Kidney (tissue), 14 donors: Measurements from ENCODE around the gene PDE4D. TPM values are rescaled to one million over a fixed set of nuclear protein-coding genes. Genes with fewer than 3 reads are reported as not detected.

Experiments used
- DNase-seq, 5 donors: peaks; one replicate each; pipeline ENCODE4 v3.0.0-alpha.2; 2013 to 2020
- FAIRE-seq: peaks from 2 replicates; lab custom pipeline; 2012; peaks lifted over from hg19 to GRCh38; lab: Jason Lieb, UNC
- H3K27ac ChIP-seq, 2 donors: one replicate each; pipeline ENCODE4 v1.7.0; 2013; ENCODE audit warnings: low read depth in 2 of 2, low read length in 2 of 2, inconsistent platforms in 1 of 2
- H3K27me3 ChIP-seq: one replicate; pipeline ENCODE4 v1.7.1; 2013; ENCODE audit warnings: low read length, inconsistent platforms; ENCODE audit not compliant: control insufficient read depth, insufficient read depth
- H3K36me3 ChIP-seq, 3 donors: one replicate each; pipeline versions ENCODE4 v1.7.0 to v1.7.1; 2013; ENCODE audit warnings: low read length in 3 of 3, control low read depth in 1 of 3, inconsistent platforms in 1 of 3; ENCODE audit not compliant: insufficient read depth in 3 of 3, control insufficient read depth in 2 of 3
- H3K4me1 ChIP-seq, 3 donors: one replicate each; pipeline versions ENCODE4 v1.7.0 to v1.7.1; 2013; ENCODE audit warnings: low read length in 3 of 3, inconsistent platforms in 1 of 3, low read depth in 1 of 3; ENCODE audit not compliant: control insufficient read depth in 2 of 3, insufficient read depth in 2 of 3
- H3K4me3 ChIP-seq, 3 donors: one replicate each; pipeline versions ENCODE4 v1.7.0 to v1.8.1; 2013; ENCODE audit warnings: low read length in 3 of 3, control low read depth in 1 of 3, inconsistent platforms in 1 of 3
- H3K9ac ChIP-seq, 3 donors: one replicate each; pipeline versions ENCODE4 v1.7.0 to v1.7.1; 2013; ENCODE audit warnings: low read length in 3 of 3, control low read depth in 1 of 3, inconsistent platforms in 1 of 3
- H3K9me3 ChIP-seq, 3 donors: one replicate each; pipeline versions ENCODE4 v1.7.0 to v1.7.1; 2013; ENCODE audit warnings: low read length in 3 of 3, control low read depth in 1 of 3, inconsistent platforms in 1 of 3; ENCODE audit not compliant: control insufficient read depth in 2 of 3, insufficient read depth in 1 of 3
- intact Hi-C: fragments of 100-400 bp; cut with DNase I; formaldehyde crosslinking; loops from one replicate; pipeline ENCODE4 v1.11.1; 2022
- polyA plus RNA-seq: library from polyadenylated mRNA; stranded (reverse); fragments of 350-450 nt; fragmentation: Illumina TruSeq; extraction: RNeasy Lipid Tissue Mini Kit (QIAGEN cat#74804); gene quantifications from one replicate; pipeline ENCODE4 v1.2.3, GENCODE V29; 2014; ENCODE audit warnings: low read depth, low replicate concordance; ENCODE audit not compliant: insufficient read depth
- total RNA-seq: library from RNA; stranded (reverse); fragmentation: NEBNext Ultra II Directional; extraction: Animal tissue kit (Norgen Biotek cat#: 25700); gene quantifications from one replicate; pipeline ENCODE4 v1.2.1, GENCODE V29; 2021
- TF ChIP-seq, protein P1 (sequence below): IDR thresholded peaks from 3 replicates; pipeline ENCODE4 v1.5.1; 2012; ENCODE audit warnings: mild to moderate bottlenecking, moderate library complexity, borderline replicate concordance; ENCODE audit not compliant: insufficient read depth; ENCODE audit errors: extremely low read depth
- donor health status: control.
- donor health status: control.
- donor health status: control.
- donor health status: control.
- donor health status: control.
- donor health status: DM: yes; HTN: yes; CAD: no.
- donor health status: Normal renal cell carcinoma (clear cell type).

PDE4D gene
- total and polyA plus RNA-seq, 2 donors from 2014 or later, result 9.2 to 78.9 TPM

DNA sequence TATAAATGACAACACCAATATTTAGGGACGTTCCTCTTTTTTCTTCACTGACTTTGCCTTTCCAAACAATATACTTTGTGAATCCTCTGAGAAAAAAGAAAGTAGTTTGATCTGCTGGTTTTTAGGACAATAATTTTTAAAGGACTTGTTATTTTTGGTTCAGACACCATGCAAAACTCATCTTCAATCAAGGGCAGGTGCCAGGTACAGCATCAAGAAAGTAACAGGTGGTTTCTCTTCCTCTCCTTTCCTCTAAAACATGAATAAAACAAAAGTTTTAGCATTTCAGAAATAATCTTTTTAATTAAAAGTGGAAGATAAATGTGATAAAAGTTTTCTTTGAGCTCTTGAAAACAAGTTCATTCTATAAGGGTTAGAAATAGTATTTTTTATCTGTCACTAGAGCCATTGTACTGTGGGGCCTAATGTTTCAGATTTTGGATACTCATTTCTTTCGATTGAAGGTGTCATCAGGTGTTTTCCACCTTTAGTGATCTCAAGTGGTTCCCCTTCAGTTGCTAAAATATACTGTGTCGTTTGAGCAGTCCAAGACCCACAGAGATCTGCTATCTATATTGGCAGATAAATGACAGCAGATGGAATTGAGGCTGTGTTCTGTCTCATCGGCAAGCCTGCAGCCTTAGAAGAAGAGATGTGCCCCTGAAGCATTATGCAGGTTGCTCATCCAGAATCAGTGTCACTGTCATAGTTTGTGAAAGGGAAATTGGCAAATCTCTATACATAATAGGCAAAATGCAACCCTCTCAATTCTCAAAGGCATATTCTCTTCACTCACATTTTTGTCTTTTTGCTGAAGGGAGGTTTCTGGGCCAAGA is 499.7 kb downstream of the PDE4D start:
- TF ChIP-seq, protein P1, sequence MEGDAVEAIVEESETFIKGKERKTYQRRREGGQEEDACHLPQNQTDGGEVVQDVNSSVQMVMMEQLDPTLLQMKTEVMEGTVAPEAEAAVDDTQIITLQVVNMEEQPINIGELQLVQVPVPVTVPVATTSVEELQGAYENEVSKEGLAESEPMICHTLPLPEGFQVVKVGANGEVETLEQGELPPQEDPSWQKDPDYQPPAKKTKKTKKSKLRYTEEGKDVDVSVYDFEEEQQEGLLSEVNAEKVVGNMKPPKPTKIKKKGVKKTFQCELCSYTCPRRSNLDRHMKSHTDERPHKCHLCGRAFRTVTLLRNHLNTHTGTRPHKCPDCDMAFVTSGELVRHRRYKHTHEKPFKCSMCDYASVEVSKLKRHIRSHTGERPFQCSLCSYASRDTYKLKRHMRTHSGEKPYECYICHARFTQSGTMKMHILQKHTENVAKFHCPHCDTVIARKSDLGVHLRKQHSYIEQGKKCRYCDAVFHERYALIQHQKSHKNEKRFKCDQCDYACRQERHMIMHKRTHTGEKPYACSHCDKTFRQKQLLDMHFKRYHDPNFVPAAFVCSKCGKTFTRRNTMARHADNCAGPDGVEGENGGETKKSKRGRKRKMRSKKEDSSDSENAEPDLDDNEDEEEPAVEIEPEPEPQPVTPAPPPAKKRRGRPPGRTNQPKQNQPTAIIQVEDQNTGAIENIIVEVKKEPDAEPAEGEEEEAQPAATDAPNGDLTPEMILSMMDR, result no peak
- Histone ChIP-seq H3K36me3 (no peaks in the 10 kb centered on the region), H3K27me3 (no peaks in the 10 kb centered on the region), H3K9me3 (no peaks in the 10 kb centered on the region), H3K4me3 (no peak overlapping the region), H3K4me1 (no peaks in the 10 kb centered on the region), H3K9ac (no peak overlapping the region), H3K27ac (no peak overlapping the region)
- DNase-seq (no peak), FAIRE-seq (no peak)
- intact Hi-C loops, result no loop called here

DNA sequence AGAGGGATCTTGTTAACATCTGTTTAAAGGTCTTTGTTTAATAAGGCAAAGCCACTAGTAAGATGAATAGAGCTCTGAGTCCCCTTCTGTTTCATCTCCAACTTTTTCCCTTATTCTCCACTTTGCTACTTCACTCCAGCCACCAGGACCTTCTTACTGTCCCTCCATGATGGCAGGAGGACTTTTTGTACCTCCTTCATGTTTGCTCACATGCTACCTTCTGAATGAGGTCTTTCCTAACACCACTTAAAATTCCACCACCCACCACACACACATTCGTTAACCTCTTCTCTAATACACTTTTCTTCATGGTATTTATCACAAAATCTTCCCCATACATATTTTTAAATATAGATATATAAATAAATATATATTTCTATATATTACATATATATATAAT is 501.9 kb downstream of the PDE4D start:
- no peak for FAIRE-seq
- Histone ChIP-seq H3K36me3 (no peaks in the 10 kb centered on the region), H3K9ac (no peak overlapping the region), H3K27me3 (no peaks in the 10 kb centered on the region), H3K27ac (no peak overlapping the region), H3K9me3 (no peaks in the 10 kb centered on the region), H3K4me1 (no peaks in the 10 kb centered on the region), H3K4me3 (no peak overlapping the region)
- intact Hi-C loops, result no loop called here
- TF ChIP-seq, protein P1, result no peak
- DNase-seq, result no peak

GRCh38 chr5:59390989-59391388 is 502.5 kb downstream of the PDE4D start:
- no peak overlapping the region for H3K4me3 ChIP-seq
- no peaks in the 10 kb centered on the region for H3K27me3 ChIP-seq
- no peak overlapping the region for H3K9ac ChIP-seq
- FAIRE-seq (no peak), DNase-seq (no peak)
- H3K4me1 ChIP-seq, result no peaks in the 10 kb centered on the region
- intact Hi-C loops, result no loop called here
- H3K36me3 ChIP-seq, result no peaks in the 10 kb centered on the region
- TF ChIP-seq, protein P1, result no peak
- no peaks in the 10 kb centered on the region for H3K9me3 ChIP-seq
- no peak overlapping the region for H3K27ac ChIP-seq
